Memory B cell (primary cell): ENCODE results near the gene ASB14.

Experiments
- ATAC-seq: fragments of 150-1000 bp; cut with Tn5 transposase; 2 replicates; pipeline ENCODE4 v1.10.0; 2021; ENCODE audit warnings: low read depth, mild to moderate bottlenecking, moderate library complexity
- DNase-seq, 2 donors: peaks; one replicate each; pipeline ENCODE4 v3.0.0; 2022; ENCODE audit warnings: low spot score in 2 of 2
- H3K27ac Mint-ChIP-seq: one replicate; pipeline ENCODE4 v1.8.0; 2022; ENCODE audit warnings: mild to moderate bottlenecking, moderate library complexity, mixed read lengths
- H3K27me3 Mint-ChIP-seq: one replicate; pipeline ENCODE4 v1.8.0; 2022; ENCODE audit warnings: mixed read lengths
- H3K36me3 Mint-ChIP-seq: one replicate; pipeline ENCODE4 v1.8.0; 2022; ENCODE audit warnings: mild to moderate bottlenecking, mixed read lengths
- H3K4me1 Mint-ChIP-seq: one replicate; pipeline ENCODE4 v1.8.0; 2022; ENCODE audit warnings: mixed read lengths
- H3K4me3 Mint-ChIP-seq: one replicate; pipeline ENCODE4 v1.8.0; 2022; ENCODE audit warnings: mild to moderate bottlenecking, moderate library complexity, mixed read lengths
- H3K9me3 Mint-ChIP-seq: one replicate; pipeline ENCODE4 v1.8.0; 2022; ENCODE audit warnings: mixed read lengths

Gene ASB14

GRCh38 chr3:57233799-57234198 lies 58.7 kb downstream of the ASB14 start:
- Mint-ChIP-seq H3K27me3 (no peaks in the 10 kb centered on the region), H3K4me1 (peaks cover 14% of the 10 kb centered on the region), H3K4me3 (no peak overlapping the region), H3K36me3 (peaks cover 10% of the 10 kb centered on the region), H3K9me3 (no peaks in the 10 kb centered on the region), H3K27ac (peak overlapping the region; percentile 50)
- ATAC-seq (no peak), DNase-seq (no peak)

GRCh38 chr3:57230006-57230405 lies 62.5 kb downstream of the ASB14 start:
- Mint-ChIP-seq H3K9me3 (no peaks in the 10 kb centered on the region), H3K4me1 (peaks cover 15% of the 10 kb centered on the region), H3K27ac (no peak overlapping the region), H3K4me3 (no peak overlapping the region), H3K36me3 (no peaks in the 10 kb centered on the region), H3K27me3 (no peaks in the 10 kb centered on the region)
- DNase-seq, result no peak
- ATAC-seq, result no peak

- peaks cover 12% of the 10 kb centered on the region for H3K4me1 Mint-ChIP-seq
- no peaks in the 10 kb centered on the region for H3K27me3 Mint-ChIP-seq
- peak overlapping the region; percentile 82 for H3K27ac Mint-ChIP-seq
- ATAC-seq, result peak; percentile 44
- no peaks in the 10 kb centered on the region for H3K9me3 Mint-ChIP-seq
- no peaks in the 10 kb centered on the region for H3K36me3 Mint-ChIP-seq
- DNase-seq, result peak in 1 of 2 donors; percentile 30
- peak overlapping the region; percentile 94 for H3K4me3 Mint-ChIP-seq
Measured at GRCh38 chr3:57227930-57228751, 64.3 kb downstream of the ASB14 start.

- H3K9me3 Mint-ChIP-seq, result no peaks in the 10 kb centered on the region
- peak; percentile 89 for ATAC-seq
- H3K36me3 Mint-ChIP-seq, result no peaks in the 10 kb centered on the region
- H3K4me3 Mint-ChIP-seq, result peak within 1 kb of the TSS; percentile 94
- H3K27ac Mint-ChIP-seq, result peak within 1 kb of the TSS; percentile 82
- H3K27me3 Mint-ChIP-seq, result no peaks in the 10 kb centered on the region
- peak; percentile 83 to 92 for DNase-seq
- peaks cover 12% of the 10 kb centered on the region for H3K4me1 Mint-ChIP-seq
Measured at GRCh38 chr3:57227204-57227929, 65.1 kb downstream of the ASB14 start, which contains the start of gene APPL1. APPL1 (plus strand) TSS chr3:57227729; CDS start chr3:57227884, 155 bp downstream.

GRCh38 chr3:57226176-57226575 lies 66.3 kb downstream of the ASB14 start:
- no peaks in the 10 kb centered on the region for H3K9me3 Mint-ChIP-seq
- DNase-seq, result no peak
- ATAC-seq, result no peak
- H3K27me3 Mint-ChIP-seq, result no peaks in the 10 kb centered on the region
- no peaks in the 10 kb centered on the region for H3K36me3 Mint-ChIP-seq
- H3K4me1 Mint-ChIP-seq, result peaks cover 12% of the 10 kb centered on the region
- H3K27ac Mint-ChIP-seq, result no peak overlapping the region
- peak overlapping the region; percentile 18 for H3K4me3 Mint-ChIP-seq

- H3K27ac Mint-ChIP-seq, result no peak overlapping the region
- H3K4me3 Mint-ChIP-seq, result no peak overlapping the region
- no peaks in the 10 kb centered on the region for H3K27me3 Mint-ChIP-seq
- H3K4me1 Mint-ChIP-seq, result peaks cover 9% of the 10 kb centered on the region
- no peak for ATAC-seq
- DNase-seq, result no peak
- no peaks in the 10 kb centered on the region for H3K36me3 Mint-ChIP-seq
- no peaks in the 10 kb centered on the region for H3K9me3 Mint-ChIP-seq
Measured at GRCh38 chr3:57224856-57225255, 67.6 kb downstream of the ASB14 start.

- H3K27me3 Mint-ChIP-seq, result no peaks in the 10 kb centered on the region
- H3K36me3 Mint-ChIP-seq, result no peaks in the 10 kb centered on the region
- H3K27ac Mint-ChIP-seq, result no peak overlapping the region
- no peak for DNase-seq
- H3K4me3 Mint-ChIP-seq, result no peak overlapping the region
- no peak for ATAC-seq
- H3K4me1 Mint-ChIP-seq, result peaks cover 6% of the 10 kb centered on the region
- H3K9me3 Mint-ChIP-seq, result no peaks in the 10 kb centered on the region
Measured at GRCh38 chr3:57221883-57222282, 70.6 kb downstream of the ASB14 start.
